Measurements from ENCODE around the gene CHAC1.

Gene CHAC1

GRCh38 chr15:40952901-40953712, at the start of gene CHAC1:
Gene CHAC1, plus strand, starts transcription at chr15:40953471. Its CDS starts 113 bp downstream, at chr15:40953584.
- peak within 1 kb of the TSS; percentile 79 for H3K4me3 ChIP-seq (ENCODE audit: control insufficient read depth, low read depth, low read length)
- DNase-seq (ENCODE audit: low read depth), result peak; percentile 88
- TF ChIP-seq CTCF (conservative IDR thresholded peaks at IDR 0.05; ENCODE audit: control insufficient read depth, insufficient read depth, low read depth, low read length), result no peak

GRCh38 chr15:40904552-40905201, 48.6 kb upstream of the CHAC1 start:
- no peak overlapping the region for H3K4me3 ChIP-seq (ENCODE audit: control insufficient read depth, low read depth, low read length)
- no peak for DNase-seq (ENCODE audit: low read depth)
- no peak for TF ChIP-seq CTCF (conservative IDR thresholded peaks at IDR 0.05; ENCODE audit: control insufficient read depth, insufficient read depth, low read depth, low read length)

- peak; percentile 50 for TF ChIP-seq CTCF (conservative IDR thresholded peaks at IDR 0.05; ENCODE audit: control insufficient read depth, insufficient read depth, low read depth, low read length)
These were observed 46.9 kb upstream of the CHAC1 start for GRCh38 chr15:40906091-40906990.

GRCh38 chr15:40906991-40907802, 46.1 kb upstream of the CHAC1 start:
- H3K4me3 ChIP-seq (ENCODE audit: control insufficient read depth, low read depth, low read length), result peak overlapping the region; percentile 54
- TF ChIP-seq CTCF (conservative IDR thresholded peaks at IDR 0.05; ENCODE audit: control insufficient read depth, insufficient read depth, low read depth, low read length), result no peak
- peak; percentile 43 for DNase-seq (ENCODE audit: low read depth)

More at GRCh38 chr15:40906091-40906990, 46.9 kb upstream of the CHAC1 start:
- H3K4me3 ChIP-seq (ENCODE audit: control insufficient read depth, low read depth, low read length), result peak overlapping the region; percentile 54
- DNase-seq (ENCODE audit: low read depth), result peak; percentile 97

- no peak for DNase-seq (ENCODE audit: low read depth)
- no peak overlapping the region for H3K4me3 ChIP-seq (ENCODE audit: control insufficient read depth, low read depth, low read length)
- no peak for TF ChIP-seq CTCF (conservative IDR thresholded peaks at IDR 0.05; ENCODE audit: control insufficient read depth, insufficient read depth, low read depth, low read length)
These were observed 45.2 kb upstream of the CHAC1 start for GRCh38 chr15:40908095-40908494.
